HG02938 (cell line): Measurements from ENCODE around the gene CACNA1D.

Source experiments
- ATAC-seq: cut with Tn5 transposase; IDR thresholded peaks from one replicate; pipeline ENCODE4 v1.9.1; 2021; ENCODE audit warnings: mild to moderate bottlenecking, moderate library complexity; ENCODE audit not compliant: unreplicated experiment

Gene CACNA1D

GRCh38 chr3:53525765-53526703 lies 31.6 kb downstream of the CACNA1D start:
- ATAC-seq = no peak

GRCh38 chr3:53526704-53527055 lies 32.3 kb downstream of the CACNA1D start:
- ATAC-seq = no peak

- ATAC-seq = no peak
Observed at GRCh38 chr3:53530205-53530604, 35.8 kb downstream of the CACNA1D start.

GRCh38 chr3:53531749-53532148 lies 37.3 kb downstream of the CACNA1D start:
- no peak for ATAC-seq

GRCh38 chr3:53533472-53533871 lies 39.1 kb downstream of the CACNA1D start:
- no peak for ATAC-seq

- no peak for ATAC-seq
Observed at GRCh38 chr3:53534216-53534615, 39.8 kb downstream of the CACNA1D start.

- ATAC-seq = no peak
Observed at GRCh38 chr3:53534676-53535400, 40.4 kb downstream of the CACNA1D start.

- no peak for ATAC-seq
Observed at GRCh38 chr3:53536282-53536681, 41.9 kb downstream of the CACNA1D start.

- no peak for ATAC-seq
Observed at GRCh38 chr3:53544357-53544756, 49.9 kb downstream of the CACNA1D start.

- ATAC-seq = no peak
Observed at GRCh38 chr3:53545310-53545995, 51.0 kb downstream of the CACNA1D start.

- no peak for ATAC-seq
Observed at GRCh38 chr3:53545996-53546359, 51.6 kb downstream of the CACNA1D start.

- no peak for ATAC-seq
Observed at GRCh38 chr3:53547327-53547726, 52.9 kb downstream of the CACNA1D start.

- no peak for ATAC-seq
Observed at GRCh38 chr3:53550005-53550620, 55.7 kb downstream of the CACNA1D start.

GRCh38 chr3:53551324-53551723 lies 56.9 kb downstream of the CACNA1D start:
- no peak for ATAC-seq

- ATAC-seq = no peak
Observed at GRCh38 chr3:53552730-53553129, 58.3 kb downstream of the CACNA1D start.

GRCh38 chr3:53553200-53553599 lies 58.8 kb downstream of the CACNA1D start:
- ATAC-seq = no peak

- peak; percentile 90 for ATAC-seq
Observed at GRCh38 chr3:53554559-53555067, 60.2 kb downstream of the CACNA1D start.

- peak; percentile 59 for ATAC-seq
Observed at GRCh38 chr3:53555068-53555588, 60.7 kb downstream of the CACNA1D start.

- ATAC-seq = no peak
Observed at GRCh38 chr3:53566461-53567145, 72.2 kb downstream of the CACNA1D start.

GRCh38 chr3:53570081-53570480 lies 75.7 kb downstream of the CACNA1D start:
- no peak for ATAC-seq
